Measurements from ENCODE around the gene BARX1. TPM values are rescaled to one million over a fixed set of nuclear protein-coding genes. Genes with fewer than 3 reads are reported as not detected.

The BARX1 gene, protein sequence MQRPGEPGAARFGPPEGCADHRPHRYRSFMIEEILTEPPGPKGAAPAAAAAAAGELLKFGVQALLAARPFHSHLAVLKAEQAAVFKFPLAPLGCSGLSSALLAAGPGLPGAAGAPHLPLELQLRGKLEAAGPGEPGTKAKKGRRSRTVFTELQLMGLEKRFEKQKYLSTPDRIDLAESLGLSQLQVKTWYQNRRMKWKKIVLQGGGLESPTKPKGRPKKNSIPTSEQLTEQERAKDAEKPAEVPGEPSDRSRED
- 0.77 to 6.7 TPM (median 2.1 TPM) in 3 replicates for total RNA-seq
- long read RNA-seq, partial matches to known transcripts, result 0 of 3 reads
- long read RNA-seq, other reads (novel, unspliced or antisense), result 0 of 3 reads

DNA sequence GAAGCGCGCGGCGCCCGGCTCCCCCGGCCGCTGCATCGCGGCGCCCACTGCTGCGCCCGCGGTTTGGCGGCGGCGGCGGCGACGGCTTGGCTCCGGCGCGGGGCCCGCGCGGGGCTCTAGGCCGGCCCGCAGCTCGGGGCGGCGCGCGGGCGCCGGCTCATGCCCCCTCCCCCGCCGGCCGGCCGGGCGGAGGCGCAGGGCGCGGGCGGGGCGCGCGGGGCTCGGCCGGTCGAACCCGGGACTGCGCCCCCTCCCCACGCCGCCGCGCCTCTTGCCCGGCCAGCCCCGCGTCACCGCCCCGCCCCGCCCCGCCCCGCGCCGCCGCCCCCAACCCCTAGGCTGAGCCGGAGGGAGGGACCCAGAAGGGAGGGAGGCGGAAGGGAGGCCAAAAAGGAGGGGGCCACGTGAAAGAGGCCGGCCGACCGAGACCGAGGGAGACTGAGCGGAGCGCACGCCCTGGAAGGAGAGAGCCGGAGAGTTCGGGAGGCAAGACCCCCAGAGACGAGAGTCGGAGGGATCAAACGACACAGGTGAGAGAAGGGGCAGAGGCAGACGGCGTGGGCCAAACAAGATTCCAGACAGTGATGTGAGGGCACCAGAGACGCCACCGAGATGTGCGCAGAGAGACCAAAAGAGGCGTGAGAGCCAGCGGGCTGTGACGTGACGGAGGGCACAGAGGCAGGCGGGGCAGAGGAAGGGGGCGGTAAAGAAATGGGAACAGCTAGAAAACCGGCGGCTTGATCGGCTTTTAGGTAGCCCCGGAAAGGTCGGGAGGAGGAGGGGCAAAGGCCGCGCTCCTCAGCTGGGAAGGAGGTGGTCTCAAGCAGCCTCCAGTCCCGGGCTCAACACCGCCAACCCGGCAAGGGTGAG is at the start of gene BARX1:
Gene BARX1 (minus strand): TSS at position 245 of the 870 bp plus-strand sequence. CDS start 209 bp downstream, at position 36.
- Mint-ChIP-seq H3K4me3 (ENCODE audit: unreplicated experiment) (peak within 1 kb of the TSS; percentile 71), H3K4me1 (ENCODE audit: low read depth) (peaks cover 32% of the 10 kb centered on the region), H3K27ac (ENCODE audit: unreplicated experiment) (no peak within 1 kb of the TSS), H3K36me3 (ENCODE audit: low read depth) (peaks cover 5% of the 10 kb centered on the region), H3K27me3 (ENCODE audit: low read depth) (peaks cover 64% of the 10 kb centered on the region), H3K9me3 (ENCODE audit: low read depth) (peaks cover 2% of the 10 kb centered on the region)
- no peak for DNase-seq (ENCODE audit: low spot score)
- TF ChIP-seq, protein P1, sequence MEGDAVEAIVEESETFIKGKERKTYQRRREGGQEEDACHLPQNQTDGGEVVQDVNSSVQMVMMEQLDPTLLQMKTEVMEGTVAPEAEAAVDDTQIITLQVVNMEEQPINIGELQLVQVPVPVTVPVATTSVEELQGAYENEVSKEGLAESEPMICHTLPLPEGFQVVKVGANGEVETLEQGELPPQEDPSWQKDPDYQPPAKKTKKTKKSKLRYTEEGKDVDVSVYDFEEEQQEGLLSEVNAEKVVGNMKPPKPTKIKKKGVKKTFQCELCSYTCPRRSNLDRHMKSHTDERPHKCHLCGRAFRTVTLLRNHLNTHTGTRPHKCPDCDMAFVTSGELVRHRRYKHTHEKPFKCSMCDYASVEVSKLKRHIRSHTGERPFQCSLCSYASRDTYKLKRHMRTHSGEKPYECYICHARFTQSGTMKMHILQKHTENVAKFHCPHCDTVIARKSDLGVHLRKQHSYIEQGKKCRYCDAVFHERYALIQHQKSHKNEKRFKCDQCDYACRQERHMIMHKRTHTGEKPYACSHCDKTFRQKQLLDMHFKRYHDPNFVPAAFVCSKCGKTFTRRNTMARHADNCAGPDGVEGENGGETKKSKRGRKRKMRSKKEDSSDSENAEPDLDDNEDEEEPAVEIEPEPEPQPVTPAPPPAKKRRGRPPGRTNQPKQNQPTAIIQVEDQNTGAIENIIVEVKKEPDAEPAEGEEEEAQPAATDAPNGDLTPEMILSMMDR (IDR thresholded peaks at IDR 0.05), result no peak

DNA sequence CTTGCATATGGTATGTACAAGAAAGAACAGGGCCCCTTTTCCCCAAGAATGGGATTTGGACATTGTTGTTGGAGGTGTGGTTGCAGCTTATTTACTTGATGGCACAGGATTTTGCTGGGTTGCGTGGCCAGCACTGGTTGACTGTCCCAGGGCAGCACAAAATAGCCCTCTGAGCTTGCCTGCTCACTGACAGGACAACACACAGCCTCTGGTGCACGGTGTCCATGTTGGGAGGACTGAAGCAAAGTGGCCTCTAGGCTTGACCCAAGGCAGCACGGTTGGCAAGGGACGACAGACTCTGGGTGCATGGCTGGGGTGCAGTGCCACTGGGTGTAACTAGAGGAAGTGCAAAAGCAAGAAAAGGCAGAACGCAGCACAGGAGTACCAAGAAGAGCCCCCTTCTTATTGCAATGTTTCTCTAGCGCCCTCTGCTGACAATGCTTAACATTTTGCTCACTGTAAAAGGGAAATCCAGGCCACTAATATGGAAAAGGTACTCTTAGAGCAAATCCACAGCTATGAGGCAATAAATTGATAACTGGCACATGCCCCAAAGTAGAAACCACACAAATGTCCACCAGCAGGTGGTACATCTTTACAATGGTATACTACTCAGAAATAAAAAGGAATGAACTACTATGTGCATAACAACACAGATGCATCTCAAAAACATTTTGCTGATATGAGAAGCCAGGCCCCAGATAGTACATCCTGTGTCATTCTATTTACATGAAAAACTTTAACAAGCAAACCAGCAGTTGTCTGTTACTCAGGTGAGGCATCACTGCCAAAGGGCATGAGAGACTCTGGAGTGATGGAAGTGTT is 47.4 kb upstream of the BARX1 start:
- H3K27me3 Mint-ChIP-seq (ENCODE audit: low read depth), result peaks cover 14% of the 10 kb centered on the region
- peaks cover 7% of the 10 kb centered on the region for H3K4me1 Mint-ChIP-seq (ENCODE audit: low read depth)
- no peak overlapping the region for H3K27ac Mint-ChIP-seq (ENCODE audit: unreplicated experiment)
- no peaks in the 10 kb centered on the region for H3K36me3 Mint-ChIP-seq (ENCODE audit: low read depth)
- H3K9me3 Mint-ChIP-seq (ENCODE audit: low read depth), result peaks cover 12% of the 10 kb centered on the region
- TF ChIP-seq, protein P1 (IDR thresholded peaks at IDR 0.05), result peak; percentile 84
- H3K4me3 Mint-ChIP-seq (ENCODE audit: unreplicated experiment), result no peak overlapping the region
- no peak for DNase-seq (ENCODE audit: low spot score)

DNA sequence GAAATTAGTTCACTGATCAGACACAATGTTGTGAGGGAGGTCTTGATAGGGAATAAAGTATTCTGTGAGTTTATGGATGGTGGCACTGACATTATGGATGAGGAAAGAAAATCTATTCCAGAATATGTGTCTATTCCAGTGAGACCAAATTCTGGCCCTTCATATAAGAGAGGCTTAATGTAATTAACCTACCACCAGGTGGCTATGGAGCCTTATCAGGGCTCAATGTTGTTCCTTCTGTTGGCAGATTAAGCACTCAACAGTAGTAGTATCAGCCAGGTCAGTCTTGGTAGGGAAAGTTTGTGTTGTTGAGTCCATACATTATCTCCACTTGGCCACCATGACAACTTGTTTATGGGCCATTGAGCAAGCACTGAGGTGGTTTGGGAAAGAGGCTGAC is 41.7 kb upstream of the BARX1 start:
- H3K27ac Mint-ChIP-seq (ENCODE audit: unreplicated experiment), result no peak overlapping the region
- no peak overlapping the region for H3K4me3 Mint-ChIP-seq (ENCODE audit: unreplicated experiment)
- H3K4me1 Mint-ChIP-seq (ENCODE audit: low read depth), result no peaks in the 10 kb centered on the region
- H3K36me3 Mint-ChIP-seq (ENCODE audit: low read depth), result no peaks in the 10 kb centered on the region
- DNase-seq (ENCODE audit: low spot score), result no peak
- TF ChIP-seq, protein P1 (IDR thresholded peaks at IDR 0.05), result peak; percentile 29
- H3K27me3 Mint-ChIP-seq (ENCODE audit: low read depth), result peaks cover 27% of the 10 kb centered on the region
- H3K9me3 Mint-ChIP-seq (ENCODE audit: low read depth), result peaks cover 10% of the 10 kb centered on the region

DNA sequence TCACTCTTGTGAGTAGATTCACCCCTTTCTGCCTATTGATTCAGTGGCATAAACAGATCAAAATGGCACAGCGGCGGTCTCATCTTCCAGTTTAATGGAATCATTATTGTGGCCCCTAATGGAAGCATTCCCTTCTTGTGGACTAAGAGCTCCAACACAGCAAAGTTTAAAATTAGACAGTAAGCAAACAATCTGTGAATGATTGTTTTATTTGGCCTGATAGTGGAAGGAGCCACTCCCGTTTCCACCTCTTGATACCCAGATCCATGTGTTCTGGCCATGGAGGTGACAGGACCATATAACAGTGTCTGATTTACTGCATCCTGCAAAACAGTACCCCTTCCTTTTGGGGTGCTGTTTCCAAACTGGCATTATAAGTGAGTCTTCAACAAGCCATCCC is 41.2 kb upstream of the BARX1 start:
- no peaks in the 10 kb centered on the region for H3K4me1 Mint-ChIP-seq (ENCODE audit: low read depth)
- TF ChIP-seq, protein P1 (IDR thresholded peaks at IDR 0.05), result no peak
- no peak overlapping the region for H3K4me3 Mint-ChIP-seq (ENCODE audit: unreplicated experiment)
- peaks cover 10% of the 10 kb centered on the region for H3K9me3 Mint-ChIP-seq (ENCODE audit: low read depth)
- DNase-seq (ENCODE audit: low spot score), result no peak
- H3K27ac Mint-ChIP-seq (ENCODE audit: unreplicated experiment), result no peak overlapping the region
- H3K36me3 Mint-ChIP-seq (ENCODE audit: low read depth), result no peaks in the 10 kb centered on the region
- H3K27me3 Mint-ChIP-seq (ENCODE audit: low read depth), result peaks cover 29% of the 10 kb centered on the region

Measured in chondrocyte (in vitro differentiated cells).